Fibroblast of skin of left quadriceps (primary cell): ENCODE results near the gene MCTP2.
A peak's percentile ranks its signal among the peaks of the same experiment; 100 is the strongest.

Experiments used
- DNase-seq, 2 experiments: peaks; one replicate each; pipeline ENCODE4 v3.0.0-alpha.2; 2013; ENCODE audit warnings: low read depth in 2 of 2

MCTP2 gene

GRCh38 chr15:94352636-94353487 is 121.5 kb downstream of the MCTP2 start:
- DNase-seq: no peak

DNA sequence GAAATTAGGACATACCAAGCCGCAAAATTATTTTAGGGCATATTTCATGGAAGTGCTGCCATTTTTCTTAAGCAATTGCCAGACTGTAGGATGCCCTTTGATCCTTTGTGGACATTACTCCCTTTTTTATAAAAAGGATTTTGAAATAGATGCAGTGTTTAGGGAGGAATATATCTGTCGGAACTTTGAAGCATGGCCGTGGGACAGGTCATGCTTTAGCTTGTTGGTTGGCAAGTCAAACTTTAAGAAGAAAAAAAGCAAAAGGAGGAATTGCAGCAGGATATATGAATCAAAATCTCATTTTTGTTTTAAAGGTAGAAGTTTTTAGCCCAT is 122.1 kb downstream of the MCTP2 start:
- DNase-seq: peak in 1 of 2 experiments; percentile 8

- DNase-seq: no peak
Observed at GRCh38 chr15:94354655-94355054, 123.3 kb downstream of the MCTP2 start.

DNA sequence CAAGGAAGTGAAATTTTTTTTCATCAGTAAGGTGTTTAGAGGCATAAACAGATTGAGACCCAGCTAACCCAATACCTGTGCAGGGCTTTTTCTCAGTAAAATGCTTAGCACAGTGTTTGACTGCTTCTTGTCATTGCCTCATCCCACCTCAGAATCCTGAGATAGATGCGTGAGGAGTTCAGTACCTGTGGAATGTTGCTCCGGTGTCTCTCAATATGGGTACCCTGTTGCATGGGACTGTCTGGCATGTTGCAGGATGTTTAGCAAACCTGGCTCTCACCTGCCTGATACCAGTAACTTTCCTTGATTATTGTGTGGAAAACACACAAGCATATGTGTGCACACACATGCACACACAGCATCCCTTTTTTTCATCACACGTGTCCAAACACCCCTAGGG is 128.4 kb downstream of the MCTP2 start:
- DNase-seq: no peak

GRCh38 chr15:94360251-94360685 is 128.9 kb downstream of the MCTP2 start:
- DNase-seq: no peak

- no peak for DNase-seq
Observed at GRCh38 chr15:94362385-94363092, 131.2 kb downstream of the MCTP2 start.

DNA sequence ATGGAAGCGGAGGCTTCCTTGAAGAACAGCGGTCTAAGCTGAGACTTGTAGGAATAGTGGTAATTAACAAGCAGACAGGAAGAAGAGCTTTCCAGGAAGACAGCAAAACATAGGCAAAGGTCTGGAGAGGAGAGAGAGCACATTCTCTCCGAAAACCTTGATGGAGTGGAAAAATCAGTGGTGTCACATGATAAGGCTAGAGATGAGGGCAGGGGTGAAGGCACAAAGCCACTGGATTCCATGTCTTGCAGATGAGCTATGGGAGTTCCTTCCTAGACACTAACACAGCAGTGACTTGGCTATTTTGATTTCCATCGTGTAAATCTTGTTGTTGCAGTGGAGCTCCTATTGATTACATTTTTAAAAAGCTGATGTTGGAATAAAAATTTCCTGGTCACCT is 132.0 kb downstream of the MCTP2 start:
- DNase-seq: no peak

DNA sequence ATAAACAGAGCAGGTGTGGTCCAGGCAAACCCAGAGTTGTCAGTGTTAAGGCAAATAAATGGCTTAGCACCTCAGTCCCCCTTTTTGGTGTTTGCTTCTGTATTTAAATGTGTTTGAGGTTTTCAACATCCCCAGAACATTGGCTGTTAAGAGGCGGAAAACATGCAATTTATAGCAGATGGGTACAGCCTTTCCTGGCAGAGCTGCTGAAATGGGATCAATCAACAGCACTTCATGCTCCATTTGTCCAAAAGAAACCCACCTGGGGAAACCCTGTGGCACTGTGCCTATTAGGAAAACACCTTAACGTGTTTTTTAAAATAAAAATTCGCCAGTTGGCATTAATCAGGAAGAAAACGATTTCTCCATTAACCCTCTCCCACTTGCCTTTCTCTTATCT is 135.4 kb downstream of the MCTP2 start:
- DNase-seq: no peak

DNA sequence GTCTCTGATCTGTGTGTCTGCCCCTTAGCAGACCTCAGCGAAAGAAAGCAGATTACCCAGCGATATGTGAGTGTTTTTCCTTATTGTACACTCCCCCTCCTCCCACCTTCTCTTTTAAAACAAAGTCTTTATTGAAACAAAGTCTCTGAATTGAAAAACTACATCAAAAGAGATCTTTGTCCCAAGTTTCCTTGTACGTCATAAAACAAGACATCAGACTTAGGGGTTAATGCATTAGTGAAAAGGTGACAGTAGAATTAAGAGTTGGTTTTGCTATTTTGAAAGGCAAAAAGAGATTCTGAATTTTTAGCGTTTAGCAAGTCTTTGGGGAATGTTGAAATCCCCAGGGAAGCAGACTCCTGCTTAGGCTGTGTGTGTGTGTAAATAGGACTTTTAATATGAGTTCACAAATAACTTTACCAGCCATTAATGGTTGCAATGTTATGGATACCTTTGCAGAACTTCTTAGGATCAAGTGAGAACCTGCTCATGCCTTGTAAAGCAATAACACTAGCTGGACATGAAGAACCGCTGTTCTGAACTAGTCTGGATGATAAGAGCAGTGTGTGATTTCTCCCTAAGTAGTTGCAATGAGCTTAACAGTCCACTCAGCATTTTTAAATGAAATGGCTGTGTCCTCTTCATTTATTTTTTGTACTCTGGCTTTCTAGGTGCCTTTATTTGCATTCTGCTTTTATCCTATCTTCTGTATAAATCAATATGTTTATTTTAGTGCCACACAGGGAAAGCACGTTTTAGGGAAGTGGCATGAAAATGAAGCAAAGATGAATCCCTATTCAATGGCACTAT is 136.6 kb downstream of the MCTP2 start:
- DNase-seq: no peak

- DNase-seq: no peak
Observed at GRCh38 chr15:94370206-94370935, 139.0 kb downstream of the MCTP2 start.

- no peak for DNase-seq
Observed at GRCh38 chr15:94370936-94371285, 139.6 kb downstream of the MCTP2 start.

DNA sequence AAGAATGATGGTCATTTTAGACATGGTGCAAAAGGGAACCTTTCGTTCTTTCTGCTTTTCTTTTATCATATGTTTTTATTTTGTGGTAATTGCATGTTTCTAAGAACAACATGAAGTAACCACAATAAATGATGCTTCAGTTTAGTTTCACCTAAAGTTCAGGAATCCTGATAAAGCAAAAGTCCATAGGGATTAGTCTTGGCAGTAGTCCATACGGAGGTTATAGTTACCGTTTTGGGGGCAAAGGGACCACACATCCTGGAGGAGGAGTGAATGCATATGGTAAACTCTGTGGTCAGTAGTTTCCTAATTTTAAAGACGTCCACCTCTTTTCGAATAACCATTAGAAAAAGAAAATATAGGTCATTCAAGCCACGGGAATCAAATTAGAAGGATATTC is 141.5 kb downstream of the MCTP2 start:
- DNase-seq: no peak

DNA sequence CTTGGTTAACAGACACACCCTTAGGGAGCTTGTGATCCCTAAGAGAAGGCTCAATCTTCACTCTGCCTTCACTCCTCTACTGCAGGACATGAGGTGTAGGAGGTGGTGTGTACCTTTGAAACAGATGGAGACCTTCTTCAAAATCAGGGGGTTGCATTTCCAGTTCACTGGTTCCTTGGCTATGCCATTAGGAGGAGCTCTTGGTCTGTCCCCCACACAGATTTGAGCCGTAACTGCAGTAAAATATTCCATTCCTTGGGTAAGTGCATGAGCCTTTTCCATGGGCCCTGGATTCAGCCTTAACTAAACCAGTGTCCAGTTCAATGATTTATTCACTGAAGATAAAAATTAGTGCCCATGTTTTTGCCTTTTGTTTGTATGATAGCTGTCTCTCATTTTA is 144.6 kb downstream of the MCTP2 start:
- no peak for DNase-seq

DNA sequence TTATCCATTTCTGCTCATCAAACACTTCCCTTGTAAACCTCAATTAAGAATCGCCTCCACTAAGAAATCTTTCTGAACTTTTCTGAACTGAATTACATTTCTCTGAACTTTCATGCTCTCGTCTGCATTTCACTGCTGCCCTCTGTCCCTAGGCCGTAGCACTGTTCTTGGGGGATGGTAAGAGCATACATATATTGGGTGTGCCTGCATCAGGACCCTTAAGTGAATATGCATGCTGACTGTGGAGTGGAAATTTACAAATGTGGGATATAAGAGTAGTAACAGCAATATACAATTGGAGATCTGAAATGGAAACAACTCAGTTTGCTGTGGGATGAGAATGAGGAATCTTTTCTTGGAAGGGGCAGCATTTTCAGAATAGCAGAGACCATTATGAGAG is 148.6 kb downstream of the MCTP2 start:
- DNase-seq: no peak

DNA sequence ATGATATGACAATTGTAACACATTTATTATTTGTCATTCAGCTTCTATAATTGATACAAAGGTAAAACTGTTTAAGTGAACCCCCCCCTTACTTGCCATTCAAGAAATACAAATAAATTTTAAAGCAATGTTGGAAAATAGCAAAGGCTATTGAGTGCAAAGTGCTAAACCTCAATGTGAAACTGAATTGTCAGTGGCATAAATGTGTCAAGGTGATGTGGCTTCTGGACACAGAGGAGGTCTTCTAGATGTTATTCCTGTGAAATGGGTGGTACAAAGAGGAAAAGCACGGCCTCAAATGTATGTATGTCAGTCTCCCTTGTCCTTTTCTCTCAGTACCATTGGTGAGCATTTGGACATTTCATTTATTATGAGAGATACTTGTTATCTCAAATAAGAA is 149.4 kb downstream of the MCTP2 start:
- no peak for DNase-seq

- no peak for DNase-seq
Observed at GRCh38 chr15:94381384-94381783, 150.0 kb downstream of the MCTP2 start.

DNA sequence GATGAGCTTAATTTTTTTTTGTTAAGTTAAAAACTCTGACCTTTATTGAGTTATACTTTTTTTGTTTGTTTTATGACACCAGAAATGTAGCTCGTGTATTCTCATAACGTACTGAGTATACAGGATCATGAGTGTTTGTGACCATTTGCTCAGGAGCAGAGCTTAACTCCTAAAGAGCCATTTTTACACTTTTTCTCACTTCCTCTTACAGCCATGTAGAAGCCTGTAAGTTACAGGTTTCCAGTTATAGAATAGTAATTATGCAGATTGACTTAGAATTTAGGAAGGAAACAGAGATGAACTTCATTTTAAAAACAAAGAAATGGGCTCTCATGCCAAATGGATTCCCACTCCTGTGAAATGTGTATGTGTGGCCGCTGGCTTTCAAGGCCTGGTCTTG is 151.7 kb downstream of the MCTP2 start:
- DNase-seq: no peak

DNA sequence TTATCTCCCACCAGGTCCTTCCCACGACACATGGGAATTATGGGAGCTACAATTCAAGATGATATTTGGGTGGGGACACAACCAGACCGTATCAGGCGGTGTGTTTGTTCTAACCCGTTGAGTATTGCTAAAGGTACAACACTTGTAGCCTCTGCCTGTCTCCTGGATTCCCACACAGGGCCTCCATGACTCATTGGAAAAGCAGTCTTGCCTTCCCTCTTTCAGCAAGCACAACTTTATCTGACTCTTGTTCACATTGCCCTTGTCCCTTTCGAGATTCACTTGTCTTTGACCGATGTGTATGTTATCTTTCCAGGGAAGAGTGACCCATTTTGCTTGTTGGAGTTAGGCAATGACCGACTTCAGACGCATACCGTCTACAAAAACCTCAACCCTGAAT is 152.3 kb downstream of the MCTP2 start:
- DNase-seq: no peak

DNA sequence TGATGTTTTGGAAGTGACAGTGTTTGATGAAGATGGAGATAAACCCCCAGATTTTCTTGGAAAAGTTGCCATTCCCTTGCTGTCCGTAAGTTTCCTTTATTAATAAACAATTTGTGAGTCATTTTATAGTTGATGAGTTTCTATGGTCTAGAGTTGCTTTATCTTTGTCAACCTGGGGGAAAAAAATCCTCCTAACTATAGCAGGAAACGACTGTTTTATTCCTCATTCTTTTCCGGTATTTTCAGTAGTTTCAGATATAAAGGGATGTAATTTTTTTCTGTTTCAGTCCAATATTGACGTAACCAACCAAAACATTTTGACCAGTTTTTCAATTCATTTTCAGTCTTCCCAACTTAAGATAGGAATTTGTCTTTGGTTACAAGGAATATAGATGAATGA is 154.1 kb downstream of the MCTP2 start:
- DNase-seq: no peak

GRCh38 chr15:94386351-94386750 is 155.0 kb downstream of the MCTP2 start:
- DNase-seq: no peak

DNA sequence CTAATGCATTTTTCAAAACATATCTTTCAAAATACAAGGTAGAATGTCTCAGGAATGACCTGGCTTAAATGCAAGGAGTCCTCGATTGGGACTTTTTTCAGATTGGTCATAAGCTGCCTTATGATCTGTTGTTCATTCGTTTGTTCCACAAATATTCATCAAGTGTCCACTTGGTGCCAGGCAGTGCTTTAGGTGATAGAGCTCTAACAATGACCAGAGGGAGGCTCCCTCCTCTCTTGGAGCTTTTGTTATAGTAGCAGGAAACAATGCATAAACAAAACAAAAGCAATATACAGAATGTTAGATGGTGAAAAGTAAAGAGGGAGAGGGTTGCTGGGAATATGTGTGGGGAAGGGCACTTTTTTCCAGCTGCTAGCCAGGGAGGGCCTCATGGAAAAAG is 156.1 kb downstream of the MCTP2 start:
- no peak for DNase-seq

- DNase-seq: no peak
Observed at GRCh38 chr15:94387849-94388441, 156.6 kb downstream of the MCTP2 start.
